Ramos (cell line): ENCODE data around the gene CPE.
"Not testable (repeated sequence)": the region's sequence is repeated elsewhere in the genome, so short reads cannot be mapped to it uniquely, and the experiment has no call there.

Experiments
- in situ Hi-C: fragments of 300-500 bp; cut with MboI; formaldehyde crosslinking; loops from one replicate; pipeline ENCODE4 v1.14.3; 2022; ENCODE audit warnings: low sequenced_read_pairs; ENCODE audit not compliant: unreplicated experiment

Gene CPE

DNA sequence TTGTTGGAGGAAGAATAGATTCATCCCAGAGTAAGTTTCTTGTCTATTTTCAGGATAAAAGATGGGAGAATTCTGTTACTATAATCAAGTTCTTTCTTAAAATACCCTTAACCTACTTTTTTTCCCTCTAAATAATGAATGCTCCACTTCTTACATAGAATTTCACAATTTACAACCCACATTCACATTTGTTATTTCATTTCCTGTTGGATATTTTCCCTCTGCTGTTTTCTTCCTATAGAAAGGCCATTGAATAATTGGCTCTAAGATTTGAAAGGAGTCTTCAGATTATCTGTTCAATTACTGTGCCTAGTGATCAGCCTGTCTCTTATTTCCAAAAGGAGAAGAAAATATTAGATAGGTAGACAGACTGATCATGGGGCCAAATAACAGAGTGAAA lies 79.7 kb downstream of the CPE start:
- in situ Hi-C loops = no loop called here

DNA sequence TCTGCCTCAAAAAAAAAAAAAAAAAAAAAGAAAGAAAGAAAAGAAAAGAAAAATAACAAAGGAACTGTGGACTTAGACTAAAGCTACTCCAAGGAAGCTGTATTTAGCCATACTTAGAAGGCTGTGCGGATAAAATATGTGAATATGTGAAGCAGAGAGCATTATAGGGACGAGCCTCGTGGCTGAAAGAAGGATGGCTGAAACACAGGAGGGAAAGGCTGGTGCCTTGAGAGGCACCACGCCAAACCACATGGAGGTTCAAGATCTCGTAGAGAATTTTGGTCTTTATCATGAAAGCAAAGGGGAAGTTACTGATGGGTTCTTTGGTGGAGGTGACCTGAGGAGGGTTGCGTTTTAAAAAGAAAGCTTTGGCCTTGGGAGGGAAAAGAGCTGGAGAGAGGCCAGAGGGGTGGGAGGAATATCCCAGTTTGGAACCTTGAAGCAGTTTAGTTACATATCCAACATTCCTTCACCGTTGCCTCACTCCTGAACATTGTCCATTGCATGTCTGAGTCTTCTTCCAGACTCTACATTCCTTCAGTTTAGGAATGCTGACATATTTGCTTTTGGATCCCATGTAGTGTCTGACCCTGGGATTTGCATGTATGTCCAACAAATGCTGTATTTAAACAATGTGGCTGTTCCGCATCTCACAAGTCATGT lies 82.5 kb downstream of the CPE start:
- in situ Hi-C loops = loop anchor here (5.0 kb wide), 1 partner anchor 329 kb away; no protein-coding TSS in a partner anchor

DNA sequence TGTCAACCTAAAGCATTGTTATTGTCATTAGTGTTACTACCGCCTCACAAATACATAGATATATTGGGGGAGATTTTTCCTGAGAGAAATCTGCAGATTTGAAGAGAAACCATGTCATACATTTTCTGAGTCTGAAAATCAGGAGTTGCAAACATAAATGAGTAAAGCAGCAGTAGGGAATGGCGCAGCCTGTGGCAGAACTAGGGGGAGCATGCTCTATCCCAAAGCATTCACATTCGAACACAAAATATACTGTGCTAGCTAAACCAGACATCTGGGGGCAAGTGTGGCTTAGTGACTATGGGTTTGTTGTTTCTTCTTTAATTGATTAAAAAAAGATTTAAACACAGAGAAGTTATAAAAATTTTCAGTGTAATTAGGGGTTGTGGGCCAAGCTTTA lies 83.2 kb downstream of the CPE start:
- in situ Hi-C loops = loop anchor here (5.0 kb wide), 1 partner anchor 330 kb away; no protein-coding TSS in a partner anchor

DNA sequence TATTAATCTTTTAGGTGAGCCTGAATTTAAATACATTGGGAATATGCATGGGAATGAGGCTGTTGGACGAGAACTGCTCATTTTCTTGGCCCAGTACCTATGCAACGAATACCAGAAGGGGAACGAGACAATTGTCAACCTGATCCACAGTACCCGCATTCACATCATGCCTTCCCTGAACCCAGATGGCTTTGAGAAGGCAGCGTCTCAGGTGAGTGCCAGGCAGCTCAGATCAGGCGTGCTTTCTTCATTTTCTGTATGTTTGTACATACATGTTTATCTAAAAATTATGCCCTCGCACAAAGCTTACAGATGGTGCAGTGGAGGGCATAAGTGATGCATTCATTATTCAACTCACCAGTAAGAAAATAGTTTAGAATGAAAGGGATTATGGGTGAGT lies 85.6 kb downstream of the CPE start:
- in situ Hi-C loops = loop anchor here (5.0 kb wide), 1 partner anchor 332 kb away; no protein-coding TSS in a partner anchor

DNA sequence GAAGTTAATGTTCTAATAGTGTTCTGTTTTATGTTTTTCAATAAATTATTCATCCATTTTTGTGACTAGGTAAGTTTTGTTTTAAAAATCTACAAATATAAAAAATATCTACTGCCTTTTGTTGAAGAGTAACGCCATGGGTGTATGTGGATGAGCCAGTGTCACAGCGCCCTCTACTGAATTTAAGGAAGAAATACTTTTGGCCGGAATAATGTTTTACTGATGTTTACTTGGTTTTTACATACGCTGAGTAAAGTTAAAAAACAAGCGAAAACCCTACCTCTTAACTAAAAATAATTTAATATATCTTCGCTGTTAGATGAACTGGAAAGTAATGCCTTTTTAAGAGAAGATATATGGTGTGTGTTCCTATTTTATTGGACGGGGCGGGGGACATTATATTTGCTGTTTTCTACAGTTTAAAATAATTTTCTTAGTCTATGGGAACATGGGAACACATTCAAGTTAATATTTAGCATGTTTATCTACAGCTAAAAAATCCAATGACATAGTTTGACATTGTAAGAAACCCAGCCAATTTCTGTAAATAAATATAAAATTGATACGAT lies 86.1 kb downstream of the CPE start:
- in situ Hi-C loops = loop anchor here (5.0 kb wide), 1 partner anchor 333 kb away; no protein-coding TSS in a partner anchor

DNA sequence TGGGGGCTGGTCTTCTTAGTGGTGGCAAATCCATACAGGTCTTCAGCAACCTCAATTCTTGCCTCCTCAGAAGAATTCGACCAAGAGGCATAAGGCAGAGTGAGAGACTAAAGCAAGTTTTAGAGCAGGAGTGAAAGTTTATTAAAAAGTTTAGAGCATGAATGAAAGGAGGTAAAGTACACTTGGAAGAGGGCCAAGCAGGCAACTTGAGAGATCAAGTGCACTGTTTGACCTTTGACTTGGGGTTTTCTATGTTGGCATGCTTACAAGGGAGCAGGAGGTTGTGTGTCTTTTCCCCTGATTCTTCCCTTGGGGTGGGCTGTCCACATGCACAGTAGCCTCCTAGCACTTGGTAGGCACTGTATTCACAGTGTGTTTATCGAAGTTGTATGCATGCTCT lies 91.2 kb downstream of the CPE start:
- in situ Hi-C loops = no loop called here

DNA sequence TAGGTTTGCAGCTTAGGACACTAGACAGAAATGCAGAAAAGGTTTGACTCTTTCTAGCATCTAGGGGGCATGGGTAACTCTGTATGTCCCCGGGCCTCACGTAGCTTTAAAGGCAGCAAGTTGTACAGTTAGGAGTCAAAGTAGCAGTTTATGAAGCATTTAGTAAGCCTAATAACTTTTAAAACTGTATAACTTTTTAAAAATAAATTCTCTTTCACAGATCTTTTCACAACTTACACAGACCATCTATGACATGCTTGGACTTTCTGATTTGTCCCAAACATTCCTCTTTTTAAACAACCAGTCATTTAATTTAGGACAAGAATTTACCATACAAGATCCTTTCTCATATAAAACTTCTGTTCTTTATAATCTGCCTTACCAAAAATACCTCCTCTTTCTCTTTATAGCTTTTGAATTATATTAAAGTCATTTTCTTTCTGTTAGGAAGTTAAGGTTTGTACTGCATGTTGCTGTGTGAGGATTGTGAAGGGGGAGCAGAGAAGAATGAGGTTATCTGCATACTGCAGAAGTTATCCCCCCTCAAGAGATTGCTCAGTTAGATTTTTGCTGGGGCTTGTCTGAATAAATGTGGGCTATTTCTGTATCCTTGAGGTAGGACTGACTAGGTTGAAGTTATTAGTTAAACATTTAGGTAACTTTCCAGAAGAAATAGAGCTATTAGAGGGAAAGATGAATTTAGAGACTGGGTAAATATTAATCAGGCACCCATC lies 94.3 kb downstream of the CPE start:
- in situ Hi-C loops = no loop called here

DNA sequence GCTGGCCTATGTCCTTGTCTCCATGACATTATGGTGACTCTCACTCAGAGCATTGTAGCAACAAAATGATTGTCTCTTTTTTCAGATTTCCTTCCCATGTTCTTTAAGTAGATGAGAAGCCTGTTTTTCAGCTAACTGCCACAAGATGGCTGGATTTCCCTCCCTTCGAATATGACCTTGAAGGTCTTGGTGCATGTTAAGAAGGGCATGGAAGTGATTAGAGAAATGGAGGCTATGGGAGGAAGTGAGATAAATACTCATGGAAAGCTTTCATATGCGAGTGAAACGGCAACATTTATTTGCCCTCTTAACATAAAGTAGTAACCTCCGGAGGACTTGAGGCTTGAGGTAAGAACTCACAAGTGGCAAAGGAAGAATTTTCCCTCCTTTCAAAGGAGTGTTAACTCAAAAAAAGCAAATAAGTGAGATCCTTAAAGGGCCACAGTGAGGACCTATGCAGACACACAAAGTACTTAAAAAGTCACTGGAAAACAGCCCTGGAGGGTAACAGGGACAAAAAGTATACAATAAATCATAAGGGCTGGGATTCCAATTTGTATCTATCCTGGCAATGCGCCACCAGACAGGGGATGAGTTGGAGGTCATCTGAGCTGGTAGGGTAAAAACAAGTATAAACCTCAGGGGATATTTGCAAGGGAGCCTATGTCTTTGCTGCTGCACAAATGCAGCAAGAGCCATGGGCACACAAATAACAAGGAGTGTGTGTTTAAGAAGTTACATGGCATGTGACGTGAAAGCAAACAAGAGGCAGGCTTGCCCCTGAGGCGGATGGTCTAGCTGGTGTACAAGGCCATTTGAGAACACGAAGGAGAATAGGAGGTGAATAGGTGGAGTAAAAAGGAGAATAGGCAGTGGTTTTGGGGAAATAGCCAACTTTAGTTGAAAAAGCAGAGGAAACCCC lies 96.2 kb downstream of the CPE start:
- in situ Hi-C loops = no loop called here

DNA sequence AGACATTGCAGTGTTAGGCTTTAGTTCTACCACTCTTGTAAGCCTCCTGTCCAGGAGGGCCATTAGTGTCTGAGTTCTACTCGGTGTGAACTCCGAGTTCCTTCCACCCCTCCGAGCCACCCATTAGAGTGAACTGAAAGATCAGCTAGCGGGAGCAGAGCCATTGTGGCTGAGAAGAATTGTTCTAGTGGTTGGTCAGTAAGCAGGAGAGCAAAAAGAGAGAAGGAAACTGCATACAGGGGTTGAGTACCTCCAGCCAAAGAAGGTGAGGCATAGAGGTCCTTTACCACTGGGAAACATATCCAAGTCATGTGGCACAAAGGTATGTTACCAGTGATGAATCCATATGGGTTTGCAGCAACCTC lies 96.9 kb downstream of the CPE start:
- in situ Hi-C loops = no loop called here

DNA sequence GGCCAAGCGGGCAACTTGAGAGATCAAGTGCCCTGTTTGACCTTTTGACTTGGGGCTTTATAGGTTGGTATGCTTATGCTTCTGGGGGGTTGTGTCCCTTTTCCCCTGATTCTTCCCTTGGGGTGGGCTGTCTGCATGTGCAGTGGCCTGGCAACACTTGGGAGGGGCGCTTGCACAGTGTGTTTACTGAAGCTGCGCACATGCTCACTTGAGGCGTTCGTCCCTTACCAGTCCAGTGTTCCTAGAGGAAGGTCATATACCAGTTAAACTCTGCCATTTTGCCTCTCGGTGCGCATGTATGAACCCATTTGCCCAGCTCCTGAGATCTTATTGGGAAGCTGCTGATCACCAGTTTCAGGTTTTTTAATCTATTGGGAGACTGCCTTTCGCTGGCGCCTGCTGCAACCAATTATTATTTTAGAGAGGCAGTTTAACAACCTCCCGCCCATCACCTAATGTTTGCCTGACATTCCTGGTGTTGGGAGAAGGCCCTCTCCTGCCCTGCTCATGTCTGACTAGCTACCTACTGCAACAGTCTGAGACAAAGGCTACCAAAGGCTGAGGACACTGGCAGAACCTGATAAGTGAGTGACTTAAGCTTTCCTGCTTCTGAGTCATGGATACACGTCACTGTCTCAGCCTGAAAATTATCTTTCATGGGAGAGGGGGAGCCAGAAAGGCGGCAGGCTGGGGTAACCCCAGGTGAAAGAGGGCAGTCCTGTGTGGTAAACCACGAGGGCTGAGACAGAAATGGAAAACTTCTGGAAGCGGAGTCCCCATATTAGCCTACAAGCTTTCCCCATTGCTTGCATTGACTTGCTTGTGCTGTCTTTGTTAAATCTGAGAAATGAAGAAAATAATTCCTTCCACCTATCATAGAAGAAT lies 97.6 kb downstream of the CPE start:
- in situ Hi-C loops = no loop called here

DNA sequence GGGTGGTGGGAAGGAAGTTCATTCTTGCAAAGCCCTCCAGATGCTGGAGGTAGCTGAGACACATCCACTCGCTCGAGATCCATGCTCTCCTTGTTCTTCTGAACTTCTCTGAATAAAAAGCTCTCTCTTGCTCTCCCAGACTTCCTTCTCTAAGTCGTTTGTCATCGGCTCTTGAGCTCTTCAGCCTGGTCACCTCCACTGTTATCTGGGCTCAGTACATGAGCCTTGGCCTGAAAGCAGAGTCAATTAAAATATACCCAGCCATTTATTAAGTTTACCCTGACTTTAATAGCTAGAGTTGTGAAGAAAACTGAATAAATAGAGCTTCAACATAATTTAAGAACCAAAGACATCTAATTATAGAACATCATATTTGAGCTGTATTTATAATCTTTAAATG lies 99.0 kb downstream of the CPE start:
- in situ Hi-C loops = no loop called here

DNA sequence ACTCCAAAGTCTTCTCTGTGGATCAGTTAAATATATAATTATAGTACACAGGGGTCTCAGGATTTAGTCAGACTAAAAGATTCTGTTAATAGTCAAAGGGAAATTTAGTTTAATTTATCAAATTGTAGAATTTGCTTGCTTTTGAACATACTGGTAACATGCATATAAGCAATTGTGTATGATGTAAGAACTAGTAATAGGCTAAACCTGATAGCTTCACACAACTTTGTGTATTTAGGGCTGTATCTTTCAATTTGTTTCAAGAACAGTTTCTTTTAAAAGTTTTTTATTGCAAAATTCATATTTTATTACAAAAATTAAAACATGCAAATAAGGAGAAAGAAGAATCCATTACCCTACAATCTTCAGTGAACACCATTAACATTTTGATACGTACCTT lies 99.5 kb downstream of the CPE start:
- in situ Hi-C loops = no loop called here

DNA sequence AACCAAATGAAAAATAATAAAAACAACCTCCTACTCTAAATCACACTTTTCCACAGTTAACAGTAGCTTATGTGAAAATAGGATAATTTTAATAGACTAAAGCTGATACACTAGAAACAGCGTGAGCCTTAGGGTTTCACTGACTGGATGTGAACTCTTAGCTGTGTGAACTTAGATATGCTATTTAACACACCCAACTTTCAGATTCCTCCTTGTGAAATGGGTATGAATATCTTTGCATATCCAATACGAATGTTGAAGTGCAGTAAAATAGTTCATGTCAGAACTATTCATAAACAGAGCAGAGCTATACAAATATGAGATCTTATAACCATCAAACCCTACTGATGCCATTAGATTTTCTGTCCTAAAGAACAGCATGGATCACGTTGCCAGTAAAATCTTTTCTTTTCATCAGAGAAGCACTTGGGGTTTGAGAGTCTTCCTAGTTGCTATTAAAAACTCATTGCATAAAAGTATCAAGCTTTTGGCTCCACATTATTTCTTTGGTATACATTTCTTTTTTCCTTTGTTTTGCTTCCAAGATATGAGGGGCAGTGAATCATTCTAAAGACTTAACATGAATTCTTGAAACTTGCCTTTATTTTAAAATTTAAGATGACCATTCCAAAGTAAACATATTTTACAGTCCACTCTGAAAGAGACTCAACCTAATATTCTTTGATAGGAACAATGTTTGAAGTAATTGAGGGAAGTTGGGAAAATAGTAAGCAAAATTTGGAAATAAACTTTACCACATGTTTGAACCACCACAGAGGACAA lies 102.4 kb downstream of the CPE start:
- in situ Hi-C loops = no loop called here

DNA sequence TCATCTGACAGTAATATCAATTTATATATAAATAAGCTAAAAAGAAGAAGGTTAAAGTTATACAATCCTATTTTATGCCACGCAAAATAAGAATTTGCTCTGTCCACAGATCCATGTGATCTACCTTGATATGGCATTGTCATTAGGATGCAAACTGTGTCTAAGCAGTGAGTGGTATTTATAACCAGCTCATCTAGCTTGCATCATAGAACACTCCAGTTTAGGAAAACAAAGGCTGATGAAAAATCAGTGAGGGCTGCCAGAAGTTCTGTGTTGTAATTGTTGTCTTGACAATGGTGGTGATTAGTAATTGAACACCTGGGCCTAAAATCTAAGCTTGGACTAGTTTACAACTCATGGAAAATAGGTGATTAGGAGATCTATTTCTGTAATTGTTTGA lies 111.0 kb downstream of the CPE start:
- in situ Hi-C loops = no loop called here

DNA sequence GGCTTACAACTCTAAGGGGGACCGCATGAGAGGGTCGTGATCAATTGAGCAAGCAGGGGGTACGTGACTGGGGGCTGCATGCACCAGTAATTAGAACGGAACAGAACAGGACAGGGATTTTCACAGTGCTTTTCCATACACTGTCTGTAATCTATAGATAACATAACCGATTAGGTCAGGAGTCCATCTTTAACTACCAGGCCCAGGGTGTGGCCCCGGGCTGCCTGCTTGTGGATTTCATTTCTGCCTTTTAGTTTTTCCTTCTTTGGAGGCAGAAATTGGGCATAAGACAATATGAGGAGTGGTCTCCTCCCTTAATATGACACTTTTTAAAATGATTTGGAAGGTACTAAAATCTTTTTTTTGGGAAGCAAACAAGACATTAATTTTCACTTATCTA lies 113.8 kb downstream of the CPE start:
- in situ Hi-C loops = not testable (repeated sequence)

DNA sequence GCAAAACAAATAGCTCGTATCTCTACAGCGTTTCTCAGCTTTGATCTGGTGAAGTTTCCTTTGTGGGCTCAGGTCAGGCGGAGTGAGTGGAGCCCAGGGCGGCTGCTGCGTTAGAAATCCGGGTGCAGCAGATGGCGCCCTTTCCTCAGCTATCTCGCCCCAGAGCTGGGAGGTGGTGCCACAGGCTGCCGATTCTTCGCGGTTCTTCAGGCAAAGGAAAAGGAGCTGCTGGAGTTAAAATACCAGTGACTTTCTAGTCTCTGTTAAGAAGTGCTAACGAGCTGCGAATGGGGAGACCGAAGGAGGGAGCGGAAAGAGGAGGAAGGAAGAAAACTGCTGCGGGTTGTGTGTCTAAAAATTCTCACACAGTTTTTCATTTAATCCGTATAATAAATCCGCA lies 114.6 kb downstream of the CPE start:
- in situ Hi-C loops = no loop called here

DNA sequence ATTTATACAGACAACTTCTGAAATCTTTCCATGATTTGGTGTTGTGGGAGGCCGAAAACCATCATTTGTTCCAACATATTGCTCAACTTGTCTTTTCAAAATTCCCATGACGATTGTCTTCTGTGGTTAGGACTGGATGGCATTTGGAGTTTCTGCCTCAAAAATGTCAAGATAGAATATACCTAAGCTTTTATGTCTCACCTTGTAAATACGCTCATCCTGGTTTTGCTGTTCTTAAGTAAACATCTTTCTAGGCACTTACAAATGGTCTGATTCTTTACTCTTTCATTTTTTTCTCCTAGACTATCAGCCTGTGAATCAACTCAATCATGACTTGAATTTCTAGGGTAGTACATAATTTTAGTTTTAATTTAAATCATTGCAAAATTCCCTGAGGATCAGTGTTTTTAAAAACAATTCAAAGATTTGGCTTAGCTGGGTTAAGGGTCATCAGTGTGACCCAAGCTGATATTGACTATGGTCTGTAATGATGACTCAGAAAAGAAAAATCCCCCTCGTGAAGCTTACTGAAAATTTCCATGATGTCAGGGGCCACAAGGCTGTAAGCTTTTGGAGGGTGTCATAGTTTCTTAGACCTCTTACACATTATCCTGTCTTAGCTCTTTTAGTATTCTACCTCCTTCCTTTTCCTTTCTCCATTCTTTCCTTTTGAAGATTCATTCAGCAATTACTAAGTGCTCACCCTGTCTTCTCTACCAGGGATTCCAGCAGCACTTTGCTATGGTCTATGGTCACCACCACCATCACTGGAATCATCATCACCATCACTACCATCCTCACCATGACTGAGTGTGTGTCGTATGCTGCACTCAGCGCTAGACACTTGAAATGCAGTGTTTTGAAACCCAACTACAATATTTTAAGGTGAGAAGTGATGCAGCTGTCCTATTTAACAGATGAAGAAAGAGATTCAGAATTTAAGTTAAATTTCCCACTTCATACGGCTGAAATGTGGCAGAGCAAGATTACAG lies 124.4 kb downstream of the CPE start:
- in situ Hi-C loops = no loop called here

DNA sequence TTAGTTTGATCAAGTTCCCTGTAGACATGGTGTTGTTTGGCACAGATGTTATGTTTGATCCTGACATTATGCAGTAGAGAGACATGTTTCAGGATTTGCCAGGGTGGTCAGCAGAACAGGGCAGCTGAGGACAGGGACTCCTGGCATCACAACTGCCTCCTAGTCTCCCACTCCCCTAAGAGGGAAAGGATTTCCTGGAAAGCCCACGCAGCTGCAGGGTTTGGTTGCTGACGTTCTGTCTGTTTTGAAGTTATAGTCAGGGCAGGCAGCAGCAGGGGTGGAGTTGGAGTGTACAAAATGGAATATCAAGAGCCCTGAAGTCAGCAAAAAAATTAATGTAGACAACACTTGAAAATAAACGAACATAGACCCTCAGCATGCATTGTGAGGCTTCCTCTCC lies 125.4 kb downstream of the CPE start:
- in situ Hi-C loops = no loop called here
